Lower lobe of right lung (tissue), 2 donors: ENCODE data around the gene CSTF2. TPM values are rescaled to one million over a fixed set of nuclear protein-coding genes. Genes with fewer than 3 reads are reported as not detected.

ENCODE experiments used
- ATAC-seq, 2 donors: fragments of 200-7000 bp; cut with Tn5 transposase; one replicate each; pipeline ENCODE4 v1.9.1; 2020 to 2022; ENCODE audit warnings: mild to moderate bottlenecking in 2 of 2, moderate library complexity in 2 of 2
- DNase-seq: peaks from one replicate; pipeline ENCODE4 v3.0.0-alpha.2; 2020
- H3K27ac ChIP-seq: fragments of 200-600 bp; one replicate; pipeline ENCODE4 v1.8.0; 2022
- H3K27me3 ChIP-seq: fragments of 200-600 bp; one replicate; pipeline ENCODE4 v1.8.0; 2022; ENCODE audit warnings: low read depth
- H3K36me3 ChIP-seq: fragments of 200-600 bp; one replicate; pipeline ENCODE4 v1.8.0; 2022; ENCODE audit warnings: mild to moderate bottlenecking
- H3K4me1 ChIP-seq: fragments of 200-600 bp; one replicate; pipeline ENCODE4 v1.8.0; 2022
- H3K4me3 ChIP-seq: fragments of 200-600 bp; one replicate; pipeline ENCODE4 v1.8.0; 2022; ENCODE audit warnings: mild to moderate bottlenecking
- H3K9me3 ChIP-seq: fragments of 200-600 bp; one replicate; pipeline ENCODE4 v1.8.0; 2022
- CTCF ChIP-seq: fragments of 200-600 bp; IDR thresholded peaks from one replicate; pipeline ENCODE4 v1.8.0; 2022; ENCODE audit warnings: antibody characterized with exemption, mild to moderate bottlenecking
- intact Hi-C: fragments of 100-400 bp; cut with DNase I; formaldehyde crosslinking; loops from one replicate; pipeline ENCODE4 v1.11.0; 2022
- total RNA-seq: library from RNA; stranded (reverse); fragmentation: NEBNext Ultra II Directional; extraction: Animal tissue kit (Norgen Biotek cat#: 25700); gene quantifications from one replicate; pipeline ENCODE4 v1.2.1, GENCODE V29; 2021
- donor health status: DM: no; HTN: yes; CAD: no; lungs with severe emphysema.

The CSTF2 gene
- total RNA-seq, 1 donor from 2014 or later = 13.9 TPM

DNA sequence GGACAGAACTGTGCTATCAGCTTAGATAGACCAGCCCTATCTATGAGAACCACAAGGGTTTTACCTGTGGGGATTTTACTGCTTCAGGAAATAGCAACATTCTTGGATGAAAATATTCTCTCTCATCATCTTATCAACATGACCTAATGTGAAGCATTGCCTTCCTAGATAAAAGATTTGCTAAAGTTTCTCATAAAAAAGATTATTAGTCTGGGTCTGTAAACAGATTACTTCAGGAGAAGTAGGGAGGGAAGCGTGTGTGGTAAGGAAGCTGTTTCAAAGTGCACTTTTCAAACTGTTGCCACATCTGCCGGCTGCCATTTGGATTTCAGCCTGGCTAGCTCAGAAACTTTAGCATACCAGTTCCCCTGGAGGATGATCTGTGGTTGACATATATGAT, 54.1 kb downstream of the CSTF2 start, which contains the start of gene NOX1:
NOX1 (minus strand) TSS at position 35 of the 400 bp plus-strand sequence. CDS start 220 bp downstream, outside the sequence.
- ATAC-seq (no peak), DNase-seq (no peak)
- Histone ChIP-seq H3K4me1 (no peaks in the 10 kb centered on the region), H3K27me3 (no peaks in the 10 kb centered on the region), H3K4me3 (no peak within 1 kb of the TSS), H3K9me3 (no peaks in the 10 kb centered on the region), H3K27ac (no peak within 1 kb of the TSS), H3K36me3 (no peaks in the 10 kb centered on the region)
- TF ChIP-seq CTCF = no peak
- intact Hi-C loops = no loop called here

DNA sequence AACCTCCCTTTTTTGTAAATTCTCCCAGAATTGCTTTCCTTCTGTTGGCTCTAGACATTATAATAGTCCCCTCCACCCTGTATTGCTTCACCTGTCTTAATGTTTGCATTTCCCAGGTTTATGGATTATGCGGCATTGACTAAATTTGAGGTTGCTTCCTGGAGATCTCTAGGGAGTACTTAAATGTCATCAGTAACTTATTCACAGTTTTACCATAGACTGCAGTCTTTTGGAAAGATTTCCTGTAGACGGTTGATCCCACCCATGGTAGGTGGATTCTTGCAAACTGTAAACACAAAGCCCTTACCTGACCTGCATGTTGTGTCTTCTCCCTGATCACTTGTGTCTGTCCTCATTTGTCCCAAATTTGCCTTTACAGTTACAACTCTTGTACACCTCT, 60.2 kb downstream of the CSTF2 start:
- H3K9me3 ChIP-seq = no peaks in the 10 kb centered on the region
- no peaks in the 10 kb centered on the region for H3K36me3 ChIP-seq
- intact Hi-C loops = no loop called here
- DNase-seq = no peak
- no peak overlapping the region for H3K4me3 ChIP-seq
- ATAC-seq = no peak
- H3K27ac ChIP-seq = no peak overlapping the region
- no peak for TF ChIP-seq CTCF
- H3K4me1 ChIP-seq = no peaks in the 10 kb centered on the region
- H3K27me3 ChIP-seq = no peaks in the 10 kb centered on the region

DNA sequence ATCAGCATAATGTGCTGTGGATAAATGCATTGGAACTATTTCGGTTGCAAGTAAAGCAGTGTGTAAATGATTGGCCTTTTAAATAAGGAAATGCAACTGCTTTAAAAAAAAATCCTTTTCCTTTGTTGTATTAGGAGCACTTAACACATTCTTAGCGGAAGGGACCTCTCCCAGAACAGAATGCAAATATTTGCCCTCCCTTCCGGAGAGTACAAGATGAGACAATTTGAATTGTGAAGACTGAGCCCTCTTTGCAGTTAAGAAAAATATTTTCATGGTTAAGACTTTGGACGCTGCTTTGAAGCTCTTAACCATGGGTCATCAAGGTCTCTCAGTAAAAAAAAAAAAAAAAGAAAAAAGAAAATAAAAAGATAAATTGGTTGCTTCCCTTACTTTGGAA, 63.5 kb downstream of the CSTF2 start:
- no peak overlapping the region for H3K4me3 ChIP-seq
- no peak for DNase-seq
- intact Hi-C loops = no loop called here
- no peaks in the 10 kb centered on the region for H3K36me3 ChIP-seq
- ATAC-seq = peak in 1 of 2 donors; percentile 46
- H3K27me3 ChIP-seq = no peaks in the 10 kb centered on the region
- no peak for TF ChIP-seq CTCF
- no peaks in the 10 kb centered on the region for H3K4me1 ChIP-seq
- H3K9me3 ChIP-seq = no peaks in the 10 kb centered on the region
- no peak overlapping the region for H3K27ac ChIP-seq

Other genes with a start within 250 kb of the CSTF2 start
- not detected for gene TNMD, start 235.5 kb upstream of the CSTF2 start, total RNA-seq
- gene TSPAN6, start 183.6 kb upstream of the CSTF2 start, total RNA-seq = 12.6 TPM
- 16.4 TPM for gene SRPX2, start 176.2 kb upstream of the CSTF2 start, total RNA-seq
- 15.3 TPM for gene SYTL4, start 88.3 kb upstream of the CSTF2 start, total RNA-seq
- not detected for gene NOX1, start 54.0 kb downstream of the CSTF2 start, total RNA-seq
- 8.1 TPM for gene XKRX, start 108.5 kb downstream of the CSTF2 start, total RNA-seq
- gene ARL13A, start 149.3 kb downstream of the CSTF2 start, total RNA-seq = not detected
- gene TRMT2B, start 231.7 kb downstream of the CSTF2 start, total RNA-seq = 19.4 TPM